GM12872 (cell line): ENCODE data around the gene LRRC25.

Source experiments
- TF ChIP-seq, protein P1 (sequence below): IDR thresholded peaks from 3 replicates; pipeline ENCODE4 v1.5.1; 2011; ENCODE audit warnings: low read depth, mild to moderate bottlenecking, low read length, moderate library complexity; ENCODE audit not compliant: insufficient read depth

Gene LRRC25

DNA sequence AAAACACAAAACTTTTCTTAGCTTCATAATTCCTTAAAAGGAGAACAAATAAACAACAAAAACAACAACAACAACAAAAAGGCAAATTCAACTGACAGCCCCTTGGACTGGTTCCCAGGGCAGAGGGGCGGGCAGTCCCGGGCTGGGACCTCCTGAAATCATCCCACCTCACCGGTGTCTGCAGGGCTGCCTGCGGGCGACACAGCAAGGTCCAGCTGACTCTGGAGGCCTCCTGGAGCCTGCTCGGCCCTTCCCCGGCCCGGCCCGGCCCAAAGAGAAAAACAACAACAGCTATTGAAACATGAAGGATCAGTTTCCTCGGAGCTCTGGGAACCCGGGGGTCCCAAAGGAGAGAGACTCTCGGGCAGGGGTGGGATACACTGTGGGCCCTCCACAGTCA, 45.5 kb upstream of the LRRC25 start:
- TF ChIP-seq, protein P1, sequence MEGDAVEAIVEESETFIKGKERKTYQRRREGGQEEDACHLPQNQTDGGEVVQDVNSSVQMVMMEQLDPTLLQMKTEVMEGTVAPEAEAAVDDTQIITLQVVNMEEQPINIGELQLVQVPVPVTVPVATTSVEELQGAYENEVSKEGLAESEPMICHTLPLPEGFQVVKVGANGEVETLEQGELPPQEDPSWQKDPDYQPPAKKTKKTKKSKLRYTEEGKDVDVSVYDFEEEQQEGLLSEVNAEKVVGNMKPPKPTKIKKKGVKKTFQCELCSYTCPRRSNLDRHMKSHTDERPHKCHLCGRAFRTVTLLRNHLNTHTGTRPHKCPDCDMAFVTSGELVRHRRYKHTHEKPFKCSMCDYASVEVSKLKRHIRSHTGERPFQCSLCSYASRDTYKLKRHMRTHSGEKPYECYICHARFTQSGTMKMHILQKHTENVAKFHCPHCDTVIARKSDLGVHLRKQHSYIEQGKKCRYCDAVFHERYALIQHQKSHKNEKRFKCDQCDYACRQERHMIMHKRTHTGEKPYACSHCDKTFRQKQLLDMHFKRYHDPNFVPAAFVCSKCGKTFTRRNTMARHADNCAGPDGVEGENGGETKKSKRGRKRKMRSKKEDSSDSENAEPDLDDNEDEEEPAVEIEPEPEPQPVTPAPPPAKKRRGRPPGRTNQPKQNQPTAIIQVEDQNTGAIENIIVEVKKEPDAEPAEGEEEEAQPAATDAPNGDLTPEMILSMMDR = no peak

DNA sequence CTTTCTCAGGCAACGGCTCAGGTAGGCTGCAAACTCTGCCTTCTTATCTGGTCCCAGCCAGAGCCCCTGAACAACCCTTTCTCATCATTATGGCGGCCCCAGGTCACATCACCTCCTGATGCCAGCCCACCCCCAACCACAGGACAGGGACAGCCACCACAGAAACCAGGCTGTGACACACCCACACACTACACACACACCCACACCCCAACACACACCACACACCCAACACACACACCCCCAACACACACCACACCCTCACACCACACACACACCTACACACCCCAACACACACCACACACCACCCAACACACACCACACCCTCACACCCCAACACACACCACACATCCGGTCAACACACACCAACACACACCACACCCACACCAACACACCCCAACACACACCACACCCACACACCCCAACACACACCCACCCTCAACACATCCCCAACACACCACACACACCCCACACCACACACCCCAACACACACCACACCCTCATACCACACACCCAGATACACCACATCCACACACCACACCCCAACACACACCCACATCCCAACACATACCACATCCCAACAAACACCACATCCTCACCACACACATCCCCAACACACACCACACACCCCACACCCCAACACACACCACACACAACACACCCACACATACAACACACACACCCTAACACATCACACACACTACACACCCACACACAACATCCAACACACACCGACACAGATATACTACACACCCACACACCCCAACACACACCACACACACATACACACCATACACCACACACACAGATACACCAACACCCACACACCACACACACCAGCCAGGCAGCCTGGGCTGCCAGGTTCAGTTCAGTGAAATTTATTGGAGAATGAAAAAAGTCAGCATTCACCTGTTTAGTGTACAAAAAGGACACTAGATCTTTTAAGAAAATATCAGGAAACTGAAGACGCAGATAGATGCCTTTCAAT, 44.7 kb upstream of the LRRC25 start:
- TF ChIP-seq, protein P1 = no peak

DNA sequence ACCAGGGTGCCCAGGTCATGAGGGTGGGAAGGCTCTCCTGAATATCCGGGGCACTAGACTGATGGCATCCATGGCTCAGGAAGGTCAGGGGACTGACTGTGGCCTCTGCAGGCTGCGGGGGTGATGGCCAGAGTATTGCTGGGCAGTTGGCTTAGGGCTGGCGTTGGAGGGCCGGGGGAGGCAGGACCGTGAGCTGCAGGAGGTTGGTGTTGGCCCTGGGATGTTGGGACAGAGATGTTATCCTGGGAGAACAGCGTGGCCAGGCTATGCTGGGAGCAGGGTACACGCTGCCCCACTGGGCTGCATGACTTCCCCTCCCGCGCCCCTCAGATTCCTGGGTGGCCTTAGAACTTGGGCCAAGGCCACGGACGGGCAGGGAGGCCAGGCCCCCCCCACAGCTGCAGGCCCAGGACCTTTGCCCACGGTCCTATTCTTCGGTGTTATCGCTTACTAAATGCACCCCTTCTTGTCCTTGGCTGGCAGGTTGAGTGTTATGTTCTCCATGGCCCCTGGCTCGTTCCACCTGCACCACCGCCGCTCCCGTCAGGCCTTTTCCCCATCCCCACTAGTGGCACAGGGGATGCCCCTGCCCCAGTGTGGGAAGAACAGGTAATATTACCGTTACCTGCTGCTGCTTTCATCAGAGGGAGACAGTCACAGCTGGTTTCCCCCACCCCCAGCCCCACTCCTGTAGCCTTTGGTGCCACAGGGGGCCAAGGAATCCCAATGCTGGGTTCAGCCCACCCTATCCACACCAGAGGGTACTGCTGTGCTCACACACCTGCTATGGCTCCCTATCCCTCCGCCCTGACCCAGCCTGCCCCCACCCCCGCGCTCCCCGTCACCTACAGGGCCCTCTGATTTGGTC, 43.7 kb upstream of the LRRC25 start:
- TF ChIP-seq, protein P1 = no peak

DNA sequence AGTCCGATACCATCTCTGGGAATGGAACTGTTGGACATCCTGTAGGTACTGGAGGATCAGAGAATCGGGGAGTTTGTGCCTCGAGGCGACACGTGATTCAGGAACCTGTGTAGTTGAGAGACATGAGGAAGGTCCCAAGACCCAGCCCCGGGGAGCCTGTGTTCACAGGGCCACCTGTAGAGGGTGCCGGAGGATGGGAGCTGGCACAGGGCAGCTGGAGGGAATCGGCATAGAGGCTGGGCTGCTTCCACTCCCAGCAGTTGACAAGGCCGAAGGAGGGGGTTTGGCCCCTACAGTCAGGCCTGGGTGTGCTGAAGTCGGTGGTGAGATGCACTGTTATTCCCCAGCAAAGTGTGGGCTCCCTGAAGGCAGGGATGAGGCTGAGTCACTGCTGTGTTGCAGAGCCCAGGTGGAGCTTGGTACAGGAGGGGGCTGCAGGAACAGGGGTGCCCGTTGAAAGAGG, 43.0 kb upstream of the LRRC25 start:
- TF ChIP-seq, protein P1 = peak; percentile 62

DNA sequence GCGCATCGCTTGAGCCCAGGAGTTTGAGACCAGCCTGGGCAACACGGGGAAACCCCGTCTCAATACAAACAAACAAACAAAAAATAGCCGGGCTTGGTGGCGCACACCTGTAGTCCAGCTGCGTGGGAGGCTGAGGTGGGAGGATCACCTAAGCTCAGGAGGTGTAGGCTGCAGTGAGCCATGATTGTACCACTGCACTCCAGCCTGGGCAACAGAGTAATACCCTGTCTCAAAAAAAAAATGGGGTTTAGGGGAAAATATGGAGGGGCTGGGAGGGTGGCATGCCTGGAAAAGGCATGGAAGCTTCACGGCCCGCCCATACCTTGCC, 42.5 kb upstream of the LRRC25 start:
- TF ChIP-seq, protein P1 = no peak

DNA sequence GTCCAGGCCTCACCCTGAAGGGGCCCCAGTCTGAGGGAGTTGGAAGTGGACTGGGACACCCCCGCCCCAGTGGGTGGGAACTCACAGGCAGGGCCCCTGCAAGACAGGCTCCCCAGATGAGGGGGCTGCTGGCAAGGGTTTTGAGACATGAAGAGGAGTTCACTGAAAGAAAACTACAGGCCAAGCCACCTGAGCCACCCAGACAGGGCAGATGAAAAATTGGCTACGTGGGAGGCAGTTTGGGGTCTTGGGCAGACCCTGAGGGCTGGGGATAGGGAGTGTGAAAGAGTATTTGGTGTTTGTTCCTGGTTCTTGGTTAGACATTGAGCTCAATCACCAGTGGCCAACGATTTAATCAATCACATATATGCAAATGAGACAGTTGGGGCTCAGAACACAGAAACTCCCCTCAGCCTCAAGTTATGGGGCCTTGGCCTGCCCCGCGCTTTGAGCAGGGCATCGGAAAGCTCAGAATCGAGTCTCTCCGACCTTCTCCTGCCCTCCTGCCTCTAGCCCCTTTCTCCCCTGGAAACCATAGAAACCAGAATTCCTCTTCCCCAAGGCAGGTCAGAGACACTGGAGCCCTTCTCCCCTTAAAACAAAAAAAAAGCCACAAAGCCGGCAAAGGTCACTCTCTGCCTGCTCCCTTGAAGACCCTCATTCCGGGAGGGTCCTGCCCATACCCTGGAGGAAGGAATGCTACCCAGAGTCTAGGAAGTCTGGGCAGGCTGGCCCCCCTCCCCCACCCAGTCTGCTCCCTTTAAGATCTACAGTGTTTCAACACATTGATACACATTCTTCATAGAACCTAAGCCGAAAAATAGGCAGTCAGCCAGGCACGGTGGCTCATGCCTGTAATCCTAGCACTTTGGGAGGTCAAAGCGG, 41.8 kb upstream of the LRRC25 start:
- TF ChIP-seq, protein P1 = no peak
